K562 (cell line): ENCODE measurements around the gene GPR176.

ENCODE experiments used
- KDM2B ChIP-seq: fragments of 250-450 bp; sonication (Bioruptor Pico); IDR thresholded peaks from 2 replicates; pipeline ENCODE4 v1.8.0; 2021; ENCODE audit warnings: mild to moderate bottlenecking, moderate library complexity
- MTA1 ChIP-seq: fragments of 450-650 bp; IDR thresholded peaks from 2 replicates; pipeline ENCODE4 v1.6.1; 2017; ENCODE audit warnings: borderline replicate concordance
- POLR2A ChIP-seq: fragments of 450-650 bp; conservative IDR thresholded peaks from 2 replicates; pipeline ENCODE4 v1.6.1; 2016
- TF ChIP-seq, protein P1 (sequence below), 3 experiments: IDR thresholded peaks in 2 of 3; conservative IDR thresholded peaks in 1 of 3; 2 replicates each; pipeline ENCODE4 v1.5.1; 2011 to 2012; ENCODE audit warnings: low read length in 3 of 3, mild to moderate bottlenecking in 3 of 3, control low read depth in 2 of 3, improper control_type of control experiment in 1 of 3, inconsistent platforms in 1 of 3, low read depth in 1 of 3, mixed read lengths in 1 of 3, moderate library complexity in 1 of 3; ENCODE audit not compliant: insufficient read depth in 2 of 3

DNA sequence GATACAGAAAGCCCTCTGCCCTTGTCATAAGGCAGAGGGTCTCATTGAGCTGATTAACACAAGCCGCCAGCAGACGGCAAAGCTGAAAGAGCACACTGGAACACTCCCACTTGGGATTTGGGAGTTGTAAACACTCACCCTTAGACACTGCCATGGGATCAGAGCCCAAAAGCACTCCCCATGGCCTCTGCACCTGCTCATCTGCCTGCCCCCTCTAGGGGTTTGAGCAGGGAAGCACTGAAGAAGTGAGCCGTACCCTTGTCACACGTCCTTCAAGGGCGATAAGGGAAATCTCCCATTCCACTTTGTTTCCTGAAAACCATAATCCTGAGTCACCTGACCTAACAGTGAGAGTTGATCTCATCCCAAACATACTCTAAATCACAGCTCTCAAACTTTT is 152.1 kb downstream of the GPR176 start:
- no peak for TF ChIP-seq POLR2A
- no peak for TF ChIP-seq KDM2B (CRISPR knock-in tag)
- no peak for TF ChIP-seq MTA1
- TF ChIP-seq, protein P1, sequence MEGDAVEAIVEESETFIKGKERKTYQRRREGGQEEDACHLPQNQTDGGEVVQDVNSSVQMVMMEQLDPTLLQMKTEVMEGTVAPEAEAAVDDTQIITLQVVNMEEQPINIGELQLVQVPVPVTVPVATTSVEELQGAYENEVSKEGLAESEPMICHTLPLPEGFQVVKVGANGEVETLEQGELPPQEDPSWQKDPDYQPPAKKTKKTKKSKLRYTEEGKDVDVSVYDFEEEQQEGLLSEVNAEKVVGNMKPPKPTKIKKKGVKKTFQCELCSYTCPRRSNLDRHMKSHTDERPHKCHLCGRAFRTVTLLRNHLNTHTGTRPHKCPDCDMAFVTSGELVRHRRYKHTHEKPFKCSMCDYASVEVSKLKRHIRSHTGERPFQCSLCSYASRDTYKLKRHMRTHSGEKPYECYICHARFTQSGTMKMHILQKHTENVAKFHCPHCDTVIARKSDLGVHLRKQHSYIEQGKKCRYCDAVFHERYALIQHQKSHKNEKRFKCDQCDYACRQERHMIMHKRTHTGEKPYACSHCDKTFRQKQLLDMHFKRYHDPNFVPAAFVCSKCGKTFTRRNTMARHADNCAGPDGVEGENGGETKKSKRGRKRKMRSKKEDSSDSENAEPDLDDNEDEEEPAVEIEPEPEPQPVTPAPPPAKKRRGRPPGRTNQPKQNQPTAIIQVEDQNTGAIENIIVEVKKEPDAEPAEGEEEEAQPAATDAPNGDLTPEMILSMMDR (IDR thresholded peaks at IDR 0.05 in 2 of 3, conservative IDR thresholded peaks at IDR 0.05 in 1 of 3; ENCODE audit: insufficient read depth in 2 of 3, low read depth in 1 of 3, low read length in 3 of 3): no peak
